CD4-positive, CD25-positive, alpha-beta regulatory T cell (primary cell): Measurements from ENCODE around the gene PLET1. TPM values are rescaled to one million over a fixed set of nuclear protein-coding genes. Genes with fewer than 3 reads are reported as not detected.
"Not testable (repeated sequence)": the region's sequence is repeated elsewhere in the genome, so short reads cannot be mapped to it uniquely, and the experiment has no call there.

Source experiments
- ATAC-seq, 2 donors: fragments of 150-1000 bp; cut with Tn5 transposase; one replicate each; pipeline ENCODE4 v1.10.0; 2021; ENCODE audit warnings: low read depth in 2 of 2, moderate number of reproducible peaks in 2 of 2, moderate library complexity in 1 of 2
- DNase-seq, 3 donors: peaks; one replicate each; pipeline versions ENCODE4 v3.0.0 to v3.0.0-alpha.2; 2012 to 2022; ENCODE audit warnings: mixed read lengths in 1 of 3
- H3K27ac ChIP-seq: one replicate; pipeline ENCODE4 v1.7.0; 2013; ENCODE audit warnings: mild to moderate bottlenecking, low read length; ENCODE audit not compliant: insufficient read depth, poor library complexity, severe bottlenecking
- H3K27me3 ChIP-seq: one replicate; pipeline ENCODE4 v1.7.0; 2013; ENCODE audit warnings: low read length; ENCODE audit not compliant: control insufficient read depth, insufficient read depth
- H3K36me3 ChIP-seq: one replicate; pipeline ENCODE4 v1.7.0; 2013; ENCODE audit warnings: mild to moderate bottlenecking, low read length, moderate library complexity; ENCODE audit not compliant: control insufficient read depth, insufficient read depth
- H3K4me1 ChIP-seq: 2 replicates; pipeline ENCODE4 v1.7.0; 2013; ENCODE audit warnings: mild to moderate bottlenecking, low read length; ENCODE audit not compliant: insufficient read depth, control insufficient read depth, poor library complexity, severe bottlenecking
- H3K4me3 ChIP-seq: one replicate; pipeline ENCODE4 v1.7.0; 2013; ENCODE audit warnings: low read depth, mild to moderate bottlenecking, low read length, moderate library complexity
- H3K9me3 ChIP-seq, 2 experiments: 1 replicate in 1 of 2; 2 replicates in 1 of 2; pipeline ENCODE4 v1.7.0; 2013; ENCODE audit warnings: low read length in 2 of 2, mild to moderate bottlenecking in 1 of 2, moderate library complexity in 1 of 2; ENCODE audit not compliant: control insufficient read depth in 2 of 2
- H3K27ac Mint-ChIP-seq, 3 donors: one replicate each; pipeline ENCODE4 v1.8.0; 2020 to 2022; ENCODE audit warnings: mild to moderate bottlenecking in 3 of 3, mixed read lengths in 3 of 3, moderate library complexity in 2 of 3
- H3K27me3 Mint-ChIP-seq: one replicate; pipeline ENCODE4 v1.8.0; 2022; ENCODE audit warnings: mild to moderate bottlenecking, mixed read lengths
- H3K36me3 Mint-ChIP-seq: one replicate; pipeline ENCODE4 v1.8.0; 2020; ENCODE audit warnings: mixed read lengths
- H3K4me1 Mint-ChIP-seq, 4 donors: one replicate each; pipeline ENCODE4 v1.8.0; 2020 to 2022; ENCODE audit warnings: mixed read lengths in 4 of 4, mild to moderate bottlenecking in 1 of 4
- H3K4me3 Mint-ChIP-seq, 4 donors: one replicate each; pipeline ENCODE4 v1.8.0; 2020 to 2022; ENCODE audit warnings: mild to moderate bottlenecking in 4 of 4, mixed read lengths in 4 of 4, moderate library complexity in 3 of 4
- H3K9me3 Mint-ChIP-seq, 7 donors: one replicate each; pipeline ENCODE4 v1.8.0; 2020 to 2022; ENCODE audit warnings: mixed read lengths in 7 of 7, mild to moderate bottlenecking in 3 of 7, moderate library complexity in 2 of 7
- polyA plus RNA-seq, 4 donors: library from polyadenylated mRNA; unstranded; fragments of 300-500 nt; fragmentation: Illumina TruSeq; gene quantifications; one replicate each; pipeline ENCODE4 v1.2.3, GENCODE V29; 2021
- total RNA-seq: library from RNA; stranded (reverse); gene quantifications from one replicate; pipeline ENCODE4 v1.2.3, GENCODE V29; 2022

Gene PLET1
- total and polyA plus RNA-seq, 5 donors from 2014 or later: not detected

- no peak overlapping the region for H3K27ac Mint-ChIP-seq
- no peak for ATAC-seq
- H3K4me1 ChIP-seq: no peaks in the 10 kb centered on the region
- H3K36me3 ChIP-seq: no peaks in the 10 kb centered on the region
- no peak overlapping the region for H3K27ac ChIP-seq
- H3K4me3 ChIP-seq: no peak overlapping the region
- H3K4me3 Mint-ChIP-seq: no peak overlapping the region
- H3K27me3 ChIP-seq: peaks cover 6% of the 10 kb centered on the region
- DNase-seq: no peak
- H3K9me3 Mint-ChIP-seq: peaks cover 0 to 2% (median 0%) of the 10 kb centered on the region in 7 donors
- H3K9me3 ChIP-seq: no peaks in the 10 kb centered on the region
- peaks cover 5% of the 10 kb centered on the region for H3K36me3 Mint-ChIP-seq
- peaks cover 25% of the 10 kb centered on the region for H3K27me3 Mint-ChIP-seq
- H3K4me1 Mint-ChIP-seq: peaks cover 0 to 1% (median 0%) of the 10 kb centered on the region in 4 donors
These were observed 54.6 kb downstream of the PLET1 start for GRCh38 chr11:112206071-112206470.

GRCh38 chr11:112200252-112200651 is 60.4 kb downstream of the PLET1 start:
- peaks cover 24% of the 10 kb centered on the region for H3K27me3 Mint-ChIP-seq
- H3K9me3 ChIP-seq: no peaks in the 10 kb centered on the region
- H3K4me1 ChIP-seq: no peaks in the 10 kb centered on the region
- no peak for DNase-seq
- peaks cover 0 to 9% (median 0%) of the 10 kb centered on the region in 7 donors for H3K9me3 Mint-ChIP-seq
- H3K27ac Mint-ChIP-seq: no peak overlapping the region
- H3K27ac ChIP-seq: no peak overlapping the region
- H3K4me1 Mint-ChIP-seq: no peaks in the 10 kb centered on the region
- H3K36me3 ChIP-seq: no peaks in the 10 kb centered on the region
- H3K27me3 ChIP-seq: peaks cover 5% of the 10 kb centered on the region
- H3K36me3 Mint-ChIP-seq: peaks cover 8% of the 10 kb centered on the region
- H3K4me3 ChIP-seq: no peak overlapping the region
- H3K4me3 Mint-ChIP-seq: no peak overlapping the region
- ATAC-seq: no peak

GRCh38 chr11:112199101-112199500 is 61.6 kb downstream of the PLET1 start:
- ATAC-seq, H3K4me1 Mint-ChIP-seq, H3K27ac Mint-ChIP-seq, H3K4me1 ChIP-seq, H3K9me3 ChIP-seq, H3K27ac ChIP-seq, H3K36me3 ChIP-seq, H3K36me3 Mint-ChIP-seq, H3K27me3 ChIP-seq, DNase-seq, H3K4me3 ChIP-seq, H3K4me3 Mint-ChIP-seq, H3K9me3 Mint-ChIP-seq: not testable (repeated sequence)
- H3K27me3 Mint-ChIP-seq: peaks cover 24% of the 10 kb centered on the region

Other genes starting within 250 kb of the PLET1 start
- 16.3 TPM for gene DLAT, start 235.5 kb downstream of the PLET1 start, total RNA-seq
- 10 to 100 TPM; 22.8 to 26.8 (median 24.2) TPM for gene DLAT, start 235.5 kb downstream of the PLET1 start, polyA plus RNA-seq
- 0.47 TPM for gene PIH1D2, start 186.8 kb downstream of the PLET1 start, total RNA-seq
- gene PIH1D2, start 186.8 kb downstream of the PLET1 start, polyA plus RNA-seq: not detected
- gene NKAPD1, start 186.6 kb downstream of the PLET1 start, total RNA-seq: 11.2 TPM
- 10 to 100 TPM; 11.0 to 13.1 (median 11.8) TPM for gene NKAPD1, start 186.6 kb downstream of the PLET1 start, polyA plus RNA-seq
- 14.5 TPM for gene TIMM8B, start 174.1 kb downstream of the PLET1 start, total RNA-seq
- gene TIMM8B, start 174.1 kb downstream of the PLET1 start, polyA plus RNA-seq: 10 to 100 TPM; 60.8 to 91.3 (median 75.0) TPM
- gene SDHD, start 174.0 kb downstream of the PLET1 start, total RNA-seq: 37.0 TPM
- 100 to 1,000 TPM; 148 to 200 (median 182) TPM for gene SDHD, start 174.0 kb downstream of the PLET1 start, polyA plus RNA-seq
- 1.4 TPM for gene IL18, start 96.8 kb downstream of the PLET1 start, total RNA-seq
- not detected for gene IL18, start 96.8 kb downstream of the PLET1 start, polyA plus RNA-seq
- gene TEX12, start 93.5 kb downstream of the PLET1 start, total RNA-seq: 0.67 TPM
- under 1 TPM in 1 of 4 donors, not detected in 3; 0.44 TPM for gene TEX12, start 93.5 kb downstream of the PLET1 start, polyA plus RNA-seq
- gene BCO2, start 85.3 kb downstream of the PLET1 start, total RNA-seq: 0.81 TPM
- not detected for gene BCO2, start 85.3 kb downstream of the PLET1 start, polyA plus RNA-seq
- 71.5 TPM for gene PTS, start 34.4 kb downstream of the PLET1 start, total RNA-seq
- gene PTS, start 34.4 kb downstream of the PLET1 start, polyA plus RNA-seq: 10 to 100 TPM in 2 of 4 donors, 1 to 10 TPM in 2; 7.1 to 12.0 (median 10.4) TPM